KMS-11 (cell line): Measurements from ENCODE around the gene SLC7A14.

Experiments used
- H2AFZ ChIP-seq: fragments of 200-600 bp; sonication (generic); 2 replicates; pipeline ENCODE4 v1.6.1; 2016; ENCODE audit warnings: antibody characterized with exemption, mixed run types, low read depth
- H3K27ac ChIP-seq: fragments of 200-600 bp; sonication (generic); 2 replicates; pipeline ENCODE4 v1.6.1; 2016; ENCODE audit warnings: mild to moderate bottlenecking, mixed run types
- H3K27me3 ChIP-seq: fragments of 200-600 bp; sonication (generic); 2 replicates; pipeline ENCODE4 v1.6.1; 2017; ENCODE audit warnings: mild to moderate bottlenecking, low read depth, mixed run types, moderate library complexity; ENCODE audit not compliant: insufficient read depth
- H3K36me3 ChIP-seq: fragments of 200-600 bp; sonication (generic); 2 replicates; pipeline ENCODE4 v1.6.1; 2017; ENCODE audit warnings: mild to moderate bottlenecking, mixed run types; ENCODE audit not compliant: insufficient read depth
- H3K4me1 ChIP-seq: fragments of 200-600 bp; sonication (generic); 2 replicates; pipeline ENCODE4 v1.6.1; 2016; ENCODE audit warnings: mild to moderate bottlenecking, low read depth, mixed run types; ENCODE audit not compliant: poor library complexity, severe bottlenecking
- H3K4me2 ChIP-seq: fragments of 200-600 bp; sonication (generic); 2 replicates; pipeline ENCODE4 v1.7.0; 2016; ENCODE audit warnings: mild to moderate bottlenecking, mixed run types
- H3K4me3 ChIP-seq: fragments of 200-600 bp; sonication (generic); IDR thresholded peaks from 2 replicates; pipeline ENCODE4 v1.6.1; 2017; ENCODE audit warnings: low read depth, low read length, mixed read lengths; ENCODE audit not compliant: insufficient read depth
- H3K79me2 ChIP-seq: fragments of 200-600 bp; sonication (generic); 2 replicates; pipeline ENCODE4 v1.6.1; 2016; ENCODE audit warnings: low read depth, mixed run types; ENCODE audit not compliant: insufficient read depth
- H3K9ac ChIP-seq: fragments of 200-600 bp; sonication (generic); 2 replicates; pipeline ENCODE4 v1.6.1; 2016; ENCODE audit warnings: mild to moderate bottlenecking, mixed run types
- H4K20me1 ChIP-seq: fragments of 200-600 bp; sonication (generic); 2 replicates; pipeline ENCODE4 v1.6.1; 2016; ENCODE audit warnings: mild to moderate bottlenecking, mixed run types; ENCODE audit not compliant: insufficient read depth
- TF ChIP-seq, protein P1 (sequence below): fragments of 200-600 bp; sonication (generic); conservative IDR thresholded peaks from 2 replicates; pipeline ENCODE4 v1.6.1; 2017; ENCODE audit warnings: low read depth, mild to moderate bottlenecking, antibody characterized with exemption, low read length, moderate library complexity, mixed read lengths

SLC7A14 gene

DNA sequence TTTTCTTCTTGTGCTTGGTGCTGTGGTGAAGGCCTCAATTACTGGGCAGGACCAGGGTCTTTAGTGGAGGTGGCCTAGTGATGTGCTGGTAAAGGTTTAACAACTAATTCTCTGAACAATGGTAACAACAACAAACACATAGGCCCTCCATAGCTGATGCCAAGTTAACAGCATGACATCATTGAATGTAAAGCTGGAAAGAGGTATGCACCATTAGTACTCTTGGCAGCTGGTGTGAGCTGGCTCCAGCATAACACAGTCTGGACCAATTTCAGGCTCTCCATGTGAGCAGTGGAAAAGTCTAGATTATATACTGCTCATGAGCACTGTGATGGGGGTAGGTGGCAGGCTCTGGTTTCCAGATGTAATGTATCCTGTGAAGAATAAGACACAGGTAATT, 61.8 kb downstream of the SLC7A14 start:
- no peaks in the 10 kb centered on the region for H3K36me3 ChIP-seq
- H4K20me1 ChIP-seq, result no peaks in the 10 kb centered on the region
- H3K27me3 ChIP-seq, result no peaks in the 10 kb centered on the region
- no peaks in the 10 kb centered on the region for H3K4me1 ChIP-seq
- H3K4me3 ChIP-seq, result no peak overlapping the region
- H2AFZ ChIP-seq, result no peak overlapping the region
- no peak overlapping the region for H3K4me2 ChIP-seq
- no peak overlapping the region for H3K27ac ChIP-seq
- TF ChIP-seq, protein P1, sequence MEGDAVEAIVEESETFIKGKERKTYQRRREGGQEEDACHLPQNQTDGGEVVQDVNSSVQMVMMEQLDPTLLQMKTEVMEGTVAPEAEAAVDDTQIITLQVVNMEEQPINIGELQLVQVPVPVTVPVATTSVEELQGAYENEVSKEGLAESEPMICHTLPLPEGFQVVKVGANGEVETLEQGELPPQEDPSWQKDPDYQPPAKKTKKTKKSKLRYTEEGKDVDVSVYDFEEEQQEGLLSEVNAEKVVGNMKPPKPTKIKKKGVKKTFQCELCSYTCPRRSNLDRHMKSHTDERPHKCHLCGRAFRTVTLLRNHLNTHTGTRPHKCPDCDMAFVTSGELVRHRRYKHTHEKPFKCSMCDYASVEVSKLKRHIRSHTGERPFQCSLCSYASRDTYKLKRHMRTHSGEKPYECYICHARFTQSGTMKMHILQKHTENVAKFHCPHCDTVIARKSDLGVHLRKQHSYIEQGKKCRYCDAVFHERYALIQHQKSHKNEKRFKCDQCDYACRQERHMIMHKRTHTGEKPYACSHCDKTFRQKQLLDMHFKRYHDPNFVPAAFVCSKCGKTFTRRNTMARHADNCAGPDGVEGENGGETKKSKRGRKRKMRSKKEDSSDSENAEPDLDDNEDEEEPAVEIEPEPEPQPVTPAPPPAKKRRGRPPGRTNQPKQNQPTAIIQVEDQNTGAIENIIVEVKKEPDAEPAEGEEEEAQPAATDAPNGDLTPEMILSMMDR, result no peak
- H3K9ac ChIP-seq, result no peak overlapping the region
- H3K79me2 ChIP-seq, result no peaks in the 10 kb centered on the region

DNA sequence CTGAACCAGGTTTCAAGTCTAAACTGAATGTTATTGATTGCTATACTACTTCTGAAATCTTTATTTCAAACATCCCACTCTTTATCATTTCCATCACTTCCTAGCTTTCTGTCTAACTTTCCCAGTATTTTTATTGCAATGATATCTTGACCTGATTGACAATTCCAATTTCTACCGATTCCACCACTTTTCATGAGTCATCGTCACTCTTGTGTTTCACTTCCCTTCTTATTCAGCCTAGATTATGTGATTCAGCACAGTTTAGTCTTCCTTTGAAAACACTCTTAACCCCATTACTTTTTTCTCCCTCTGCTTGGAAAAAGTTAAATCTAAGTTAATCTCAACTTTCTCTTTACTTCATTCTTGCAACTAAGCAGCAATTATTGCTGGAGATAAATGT, 62.6 kb downstream of the SLC7A14 start:
- Histone ChIP-seq H2AFZ (no peak overlapping the region), H3K36me3 (no peaks in the 10 kb centered on the region), H4K20me1 (no peaks in the 10 kb centered on the region), H3K4me3 (no peak overlapping the region), H3K4me1 (no peaks in the 10 kb centered on the region), H3K4me2 (no peak overlapping the region), H3K9ac (no peak overlapping the region), H3K27me3 (no peaks in the 10 kb centered on the region), H3K27ac (no peak overlapping the region), H3K79me2 (no peaks in the 10 kb centered on the region)
- TF ChIP-seq, protein P1, result no peak

GRCh38 chr3:170522201-170522600, 63.7 kb downstream of the SLC7A14 start:
- no peaks in the 10 kb centered on the region for H3K27me3 ChIP-seq
- no peaks in the 10 kb centered on the region for H3K79me2 ChIP-seq
- H3K4me2 ChIP-seq, result no peak overlapping the region
- H3K9ac ChIP-seq, result no peak overlapping the region
- no peaks in the 10 kb centered on the region for H4K20me1 ChIP-seq
- H2AFZ ChIP-seq, result no peak overlapping the region
- TF ChIP-seq, protein P1, result no peak
- no peaks in the 10 kb centered on the region for H3K4me1 ChIP-seq
- H3K4me3 ChIP-seq, result no peak overlapping the region
- no peak overlapping the region for H3K27ac ChIP-seq
- no peaks in the 10 kb centered on the region for H3K36me3 ChIP-seq

GRCh38 chr3:170520996-170521395, 64.9 kb downstream of the SLC7A14 start:
- Histone ChIP-seq H3K27me3 (no peaks in the 10 kb centered on the region), H4K20me1 (no peaks in the 10 kb centered on the region), H3K79me2 (no peaks in the 10 kb centered on the region), H2AFZ (no peak overlapping the region), H3K27ac (no peak overlapping the region), H3K4me2 (no peak overlapping the region), H3K36me3 (no peaks in the 10 kb centered on the region), H3K4me3 (no peak overlapping the region), H3K9ac (no peak overlapping the region), H3K4me1 (no peaks in the 10 kb centered on the region)
- TF ChIP-seq, protein P1, result no peak
